Measurements from ENCODE around the gene OTOP2. TPM values are rescaled to one million over a fixed set of nuclear protein-coding genes. Genes with fewer than 3 reads are reported as not detected.

Gene OTOP2
- total RNA-seq, 2 experiments from 2014 or later, result not detected

- intact Hi-C loops (cut with micrococcal nuclease; ENCODE audit: unreplicated experiment), result no loop called here
- no peaks in the 10 kb centered on the region for H3K9me2 ChIP-seq (ENCODE audit: insufficient read depth, low read length)
- no peaks in the 10 kb centered on the region for H3K4me1 ChIP-seq (ENCODE audit: insufficient read depth, low read length, poor library complexity, severe bottlenecking)
- no peak for TF ChIP-seq CTCF (conservative IDR thresholded peaks at IDR 0.05; ENCODE audit: low read length)
- TF ChIP-seq EZH2phosphoT487 (IDR thresholded peaks at IDR 0.05; ENCODE audit: borderline replicate concordance, low read depth, low read length), result no peak
- POLR2A ChIA-PET, result no interaction called here
- H4K20me1 ChIP-seq (ENCODE audit: insufficient read depth, low read length), result no peaks in the 10 kb centered on the region
- CTCF ChIA-PET (ENCODE audit: unreplicated experiment), result no interaction called here
- DNase-seq (ENCODE audit: low spot score), result peak; percentile 47
- H3K9me3 ChIP-seq (ENCODE audit: low read length), result no peaks in the 10 kb centered on the region
- no peaks in the 10 kb centered on the region for H3K36me3 ChIP-seq (ENCODE audit: insufficient read depth, low read length)
- no peak overlapping the region for H3K27ac ChIP-seq (ENCODE audit: low read depth, low read length, poor library complexity, severe bottlenecking)
- no peak overlapping the region for H2AFZ ChIP-seq (ENCODE audit: low read length)
- BruUV-seq (replicated peaks), result no TSS peak
- H3K4me3 ChIP-seq (ENCODE audit: low read depth, low read length, poor library complexity, severe bottlenecking), result no peak overlapping the region
- H3K4me2 ChIP-seq (ENCODE audit: low read length), result no peak overlapping the region
- no peaks in the 10 kb centered on the region for H3K79me2 ChIP-seq (ENCODE audit: insufficient read depth, low read depth, low read length)
Observed at GRCh38 chr17:74954665-74955421, 30.8 kb downstream of the OTOP2 start.

GRCh38 chr17:74956093-74956492, 32.0 kb downstream of the OTOP2 start:
- Histone ChIP-seq H3K9me3 (ENCODE audit: low read length) (no peaks in the 10 kb centered on the region), H3K27ac (ENCODE audit: low read depth, low read length, poor library complexity, severe bottlenecking) (no peak overlapping the region), H3K36me3 (ENCODE audit: insufficient read depth, low read length) (no peaks in the 10 kb centered on the region), H3K4me1 (ENCODE audit: insufficient read depth, low read length, poor library complexity, severe bottlenecking) (peaks cover 7% of the 10 kb centered on the region), H4K20me1 (ENCODE audit: insufficient read depth, low read length) (no peaks in the 10 kb centered on the region), H3K4me2 (ENCODE audit: low read length) (no peak overlapping the region), H3K79me2 (ENCODE audit: insufficient read depth, low read depth, low read length) (no peaks in the 10 kb centered on the region), H3K9me2 (ENCODE audit: insufficient read depth, low read length) (no peaks in the 10 kb centered on the region), H2AFZ (ENCODE audit: low read length) (no peak overlapping the region), H3K4me3 (ENCODE audit: low read depth, low read length, poor library complexity, severe bottlenecking) (no peak overlapping the region)
- TF ChIP-seq CTCF (conservative IDR thresholded peaks at IDR 0.05; ENCODE audit: low read length), result no peak
- TF ChIP-seq EZH2phosphoT487 (IDR thresholded peaks at IDR 0.05; ENCODE audit: borderline replicate concordance, low read depth, low read length), result no peak
- ChIA-PET POLR2A (no interaction called here), CTCF (ENCODE audit: unreplicated experiment) (interaction anchor here (0.6 kb wide), 1 partner anchor 104 kb away, joined by 3 read pairs; no protein-coding TSS in a partner anchor)
- intact Hi-C loops (cut with micrococcal nuclease; ENCODE audit: unreplicated experiment), result no loop called here
- no peak for DNase-seq (ENCODE audit: low spot score)
- BruUV-seq (replicated peaks), result no TSS peak
